GM23248 (cell line): Measurements from ENCODE around the gene PPP1R16B.

Experiments
- EZH2 ChIP-seq: fragments of 200-600 bp; sonication (generic); IDR thresholded peaks from 2 replicates; pipeline ENCODE4 v1.6.1; 2018; ENCODE audit warnings: antibody characterized with exemption, mild to moderate bottlenecking; ENCODE audit not compliant: insufficient read depth, poor library complexity, severe bottlenecking
- EZH2phosphoT487 ChIP-seq: fragments of 200-600 bp; sonication (generic); IDR thresholded peaks from 2 replicates; pipeline ENCODE4 v1.6.1; 2018; ENCODE audit warnings: antibody characterized with exemption, moderate library complexity, mild to moderate bottlenecking, low read depth; ENCODE audit not compliant: insufficient read depth

DNA sequence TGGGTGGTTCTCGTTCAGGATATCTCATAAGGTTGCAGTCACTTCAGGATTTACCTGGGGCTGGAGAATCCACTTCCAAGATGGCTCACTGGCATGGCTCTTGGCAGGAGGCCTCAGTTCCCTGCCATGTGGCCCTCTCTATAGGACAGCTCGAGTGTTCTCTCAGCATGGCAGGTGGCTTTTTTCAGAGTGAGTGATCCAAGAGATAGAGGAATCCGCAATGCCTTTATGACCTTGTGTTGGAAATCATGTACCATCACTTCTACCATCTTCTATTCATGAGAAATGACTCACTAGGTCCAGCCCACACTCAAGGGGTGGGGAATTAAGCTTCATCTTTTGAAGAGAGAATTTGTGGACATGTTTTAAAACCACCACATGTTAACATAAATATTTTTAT lies 37.8 kb downstream of the PPP1R16B start:
- TF ChIP-seq EZH2phosphoT487 (no peak), EZH2 (no peak)
